Omental fat pad (tissue), 4 donors: ENCODE results near the gene OSBPL10. TPM values are rescaled to one million over a fixed set of nuclear protein-coding genes. Genes with fewer than 3 reads are reported as not detected.

Experiments
- ATAC-seq: fragments of 150-250 bp; one replicate; pipeline ENCODE4 v1.9.1; 2016; ENCODE audit warnings: mild to moderate bottlenecking, moderate library complexity; ENCODE audit not compliant: low FRiP score
- DNase-seq: peaks from one replicate; pipeline ENCODE4 v3.0.0-alpha.2; 2019; ENCODE audit warnings: low spot score
- CTCF ChIP-seq, 3 donors: fragments of 450-650 bp; IDR thresholded peaks; one replicate each; pipeline ENCODE4 v1.5.1; 2016 to 2017; ENCODE audit warnings: antibody characterized with exemption in 3 of 3, mild to moderate bottlenecking in 3 of 3, moderate library complexity in 2 of 3
- total RNA-seq, 4 donors: library from RNA; depleted of rRNA; stranded (reverse); fragments of >200 nt; gene quantifications; one replicate each; pipeline ENCODE4 v1.1.0, GENCODE V29; 2016

The OSBPL10 gene
- total RNA-seq, 4 donors from 2014 or later: 6.3 to 67.1 (median 10.5) TPM

- ATAC-seq: no peak
- no peak for TF ChIP-seq CTCF (IDR thresholded peaks at IDR 0.05)
- DNase-seq: no peak
These were observed 300.8 kb downstream of the OSBPL10 start for GRCh38 chr3:31680072-31680870.

GRCh38 chr3:31676556-31676955 is 304.5 kb downstream of the OSBPL10 start:
- no peak for TF ChIP-seq CTCF (IDR thresholded peaks at IDR 0.05)
- ATAC-seq (no peak), DNase-seq (no peak)

GRCh38 chr3:31673950-31674349 is 307.1 kb downstream of the OSBPL10 start:
- no peak for TF ChIP-seq CTCF (IDR thresholded peaks at IDR 0.05)
- no peak for DNase-seq
- no peak for ATAC-seq

- ATAC-seq (no peak), DNase-seq (no peak)
- TF ChIP-seq CTCF (IDR thresholded peaks at IDR 0.05): no peak
These were observed 309.1 kb downstream of the OSBPL10 start for GRCh38 chr3:31671976-31672375.

GRCh38 chr3:31671451-31671850 is 309.6 kb downstream of the OSBPL10 start:
- TF ChIP-seq CTCF (IDR thresholded peaks at IDR 0.05): no peak
- no peak for ATAC-seq
- no peak for DNase-seq

GRCh38 chr3:31670722-31671121 is 310.3 kb downstream of the OSBPL10 start:
- TF ChIP-seq CTCF (IDR thresholded peaks at IDR 0.05): no peak
- ATAC-seq: no peak
- no peak for DNase-seq

GRCh38 chr3:31670136-31670535 is 310.9 kb downstream of the OSBPL10 start:
- no peak for DNase-seq
- TF ChIP-seq CTCF (IDR thresholded peaks at IDR 0.05): no peak
- no peak for ATAC-seq
